GM19468 (cell line): ENCODE data around the gene TXNRD3.
"Not testable (repeated sequence)": the region's sequence is repeated elsewhere in the genome, so short reads cannot be mapped to it uniquely, and the experiment has no call there.

Source experiments
- ATAC-seq: cut with Tn5 transposase; IDR thresholded peaks from one replicate; pipeline ENCODE4 v1.9.1; 2021; ENCODE audit warnings: mild to moderate bottlenecking, moderate library complexity, moderate number of reproducible peaks; ENCODE audit not compliant: unreplicated experiment; ENCODE audit errors: extremely low read depth

The TXNRD3 gene

DNA sequence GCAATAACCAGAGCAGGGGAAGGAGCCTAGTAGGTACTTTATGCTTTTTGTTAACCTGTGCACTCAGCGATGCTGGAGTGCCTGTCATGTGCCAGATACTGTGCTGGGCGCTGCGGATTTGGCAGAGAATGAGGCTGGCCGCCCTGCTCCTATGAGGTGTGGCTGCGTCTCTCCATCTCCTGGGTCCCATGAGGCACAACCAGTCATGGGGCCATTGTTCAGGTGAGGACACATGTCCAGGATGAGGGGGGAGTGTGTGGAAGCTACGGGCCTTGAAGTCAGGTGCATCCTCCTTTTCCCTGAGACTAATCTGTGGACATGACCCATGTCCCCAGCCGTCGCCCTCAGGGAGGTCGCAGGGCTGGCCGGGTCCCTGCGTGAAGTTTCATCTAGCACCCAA is 963 bp upstream of the TXNRD3 start:
- no peak for ATAC-seq

DNA sequence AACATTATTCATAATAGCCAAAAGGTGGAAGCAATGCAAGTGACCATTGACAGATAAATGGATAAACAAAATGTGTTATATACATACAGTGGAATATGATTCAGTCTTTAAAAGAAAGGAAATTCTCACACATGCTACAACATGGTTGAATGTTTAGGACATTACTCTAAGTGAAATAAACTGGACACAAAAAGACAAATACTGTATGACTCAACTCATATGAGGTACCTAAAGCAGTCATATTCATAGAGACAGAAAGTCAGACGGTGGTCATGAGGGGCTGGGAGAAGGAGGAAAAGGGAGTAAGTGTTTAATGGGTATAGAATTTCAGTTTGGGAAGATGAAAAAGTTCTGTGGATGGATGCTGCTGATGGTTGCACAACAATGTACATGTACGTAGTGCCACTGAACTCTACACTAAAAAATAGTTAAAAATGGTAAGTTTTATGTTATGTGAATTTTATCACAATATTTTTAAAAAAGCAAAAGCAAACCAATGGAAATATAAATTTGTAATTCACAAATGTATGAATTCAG is 5.3 kb downstream of the TXNRD3 start:
- ATAC-seq, result no peak

DNA sequence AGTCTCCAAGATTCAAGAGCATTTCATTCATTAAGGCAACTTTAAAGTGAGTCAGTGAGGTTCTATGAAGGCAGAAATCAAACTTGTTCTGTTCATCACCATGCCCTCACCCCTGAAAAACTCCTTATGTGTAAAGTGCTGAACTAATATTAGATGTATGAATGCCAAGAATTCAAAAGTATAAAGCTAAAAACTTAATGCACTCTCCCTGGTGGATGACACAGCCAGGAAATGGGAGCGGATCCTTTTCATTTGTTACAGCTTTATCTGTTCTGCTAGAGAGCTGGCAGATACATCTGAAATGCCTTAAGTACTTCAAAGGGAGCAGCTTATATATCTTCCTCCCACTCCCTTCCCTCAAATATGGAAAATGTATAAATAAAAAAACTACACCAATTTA is 8.2 kb downstream of the TXNRD3 start:
- ATAC-seq, result no peak

DNA sequence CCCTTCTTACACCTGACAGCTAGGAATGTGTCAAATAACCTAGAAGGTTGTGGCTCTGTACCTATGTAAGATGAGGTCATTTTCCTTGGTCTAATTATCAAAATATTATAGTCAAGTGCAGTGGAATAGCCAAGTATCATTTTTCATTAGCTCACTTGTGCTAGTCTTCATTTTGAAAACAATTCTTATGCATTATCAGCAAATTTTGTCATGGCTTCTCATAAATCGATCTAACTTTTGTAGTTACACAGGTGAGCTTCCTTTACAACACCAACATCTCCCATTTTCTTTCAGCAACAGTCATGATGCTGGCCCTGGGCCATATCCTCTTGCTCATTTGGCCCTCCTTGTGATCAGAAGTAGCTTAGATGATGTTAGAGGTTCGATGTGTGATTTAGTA is 10.3 kb downstream of the TXNRD3 start:
- no peak for ATAC-seq

DNA sequence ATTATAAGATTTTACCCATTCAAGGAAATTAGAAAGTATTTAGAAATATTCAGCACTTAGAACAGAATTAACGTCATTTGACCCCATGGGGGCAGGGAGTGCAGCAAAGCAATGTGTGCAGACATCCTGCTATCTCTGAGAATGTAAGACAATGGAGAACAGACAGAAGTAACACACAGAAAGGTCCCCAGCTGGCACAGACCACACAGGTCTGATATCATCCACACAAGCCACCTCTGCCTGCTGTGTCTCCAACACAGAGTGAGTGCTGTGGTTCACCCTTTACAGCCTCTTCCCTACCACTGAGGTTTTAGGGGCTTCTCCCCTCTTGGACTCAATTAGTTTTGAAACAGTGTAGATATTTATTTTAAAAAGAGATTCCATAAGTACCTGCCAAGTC is 16.1 kb downstream of the TXNRD3 start:
- ATAC-seq, result no peak

- ATAC-seq, result no peak
These were observed 18.5 kb downstream of the TXNRD3 start for GRCh38 chr3:126636436-126636835.

DNA sequence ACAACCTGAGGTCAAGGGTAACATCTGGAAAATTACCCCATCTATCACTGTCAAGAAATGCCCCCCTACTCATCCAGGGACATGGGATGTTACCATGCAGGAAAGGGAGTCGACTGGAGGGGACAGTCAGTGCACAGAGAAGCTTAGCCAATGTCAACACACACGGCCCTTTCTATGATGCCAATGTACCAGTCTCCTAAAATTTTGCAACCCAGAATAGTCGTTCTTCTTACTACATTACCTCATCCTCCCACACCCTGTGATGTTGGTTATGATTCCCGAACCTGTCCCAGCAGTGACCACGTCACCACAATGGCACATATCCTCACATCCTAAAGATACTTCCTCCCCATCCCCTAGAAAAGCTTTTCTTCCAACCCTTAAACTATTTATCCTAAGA is 20.1 kb downstream of the TXNRD3 start:
- ATAC-seq, result no peak

- ATAC-seq, result no peak
These were observed 24.9 kb downstream of the TXNRD3 start for GRCh38 chr3:126630020-126630419.

- ATAC-seq, result not testable (repeated sequence)
These were observed 29.2 kb downstream of the TXNRD3 start for GRCh38 chr3:126625735-126626134.

DNA sequence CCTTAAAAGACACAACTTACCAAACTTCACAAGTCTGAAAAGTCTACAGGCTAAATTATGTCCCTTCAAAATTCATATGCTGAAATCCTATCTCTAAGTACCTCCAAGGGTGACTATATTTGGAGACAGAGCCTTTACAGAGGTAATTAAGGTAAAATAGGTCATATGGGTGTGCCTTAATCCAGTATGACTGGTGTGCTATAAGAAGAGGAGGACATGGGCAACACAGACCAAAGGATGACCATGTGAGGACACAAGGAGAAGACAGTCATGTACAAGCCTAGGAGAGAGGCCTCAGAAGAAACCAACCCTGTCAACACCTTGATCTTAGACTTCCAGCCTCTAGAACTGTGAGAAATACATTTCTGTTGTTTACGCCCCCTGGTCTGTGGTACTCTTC is 32.2 kb downstream of the TXNRD3 start:
- no peak for ATAC-seq

- ATAC-seq, result no peak
These were observed 33.1 kb downstream of the TXNRD3 start for GRCh38 chr3:126621627-126622345.

- ATAC-seq, result no peak
These were observed 33.8 kb downstream of the TXNRD3 start for GRCh38 chr3:126621171-126621570.

DNA sequence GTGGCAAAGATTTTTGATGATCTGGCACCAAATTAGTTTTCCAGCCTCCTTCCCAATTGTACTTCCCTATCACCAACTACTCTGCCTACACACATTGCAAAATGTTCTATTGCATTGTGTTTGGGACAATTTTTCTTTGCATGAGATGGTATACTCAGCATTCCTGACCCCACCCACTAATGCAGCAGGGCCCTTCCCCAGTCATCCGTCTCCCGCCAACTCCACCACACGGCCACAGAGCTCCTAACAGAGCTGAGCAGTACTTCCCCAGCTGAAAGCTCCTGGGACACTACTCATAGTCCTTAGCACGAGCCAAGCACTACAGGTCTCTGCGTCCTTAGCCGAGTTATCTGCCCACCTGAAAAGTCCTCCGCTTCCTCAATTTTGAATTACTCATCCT is 34.2 kb downstream of the TXNRD3 start:
- no peak for ATAC-seq

DNA sequence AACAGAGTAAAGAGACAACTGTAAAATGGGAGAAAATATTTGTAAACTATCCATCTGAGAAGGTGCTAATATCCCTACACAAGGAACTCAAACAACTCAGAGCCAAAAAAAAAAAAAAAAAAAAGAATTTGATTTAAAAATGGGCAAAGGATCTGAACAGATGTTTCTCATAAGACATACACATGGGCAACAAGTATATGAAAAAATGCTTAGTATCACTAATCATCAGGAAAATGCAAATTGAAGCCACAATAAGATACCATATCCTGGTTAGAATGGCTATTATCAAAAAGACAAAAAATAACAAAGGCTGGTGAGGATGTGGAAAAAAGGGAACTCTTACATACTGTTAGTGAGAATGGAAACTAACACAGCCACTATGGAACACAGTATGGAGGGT is 36.2 kb downstream of the TXNRD3 start:
- no peak for ATAC-seq

GRCh38 chr3:126618021-126618420 is 36.9 kb downstream of the TXNRD3 start:
- ATAC-seq, result no peak

DNA sequence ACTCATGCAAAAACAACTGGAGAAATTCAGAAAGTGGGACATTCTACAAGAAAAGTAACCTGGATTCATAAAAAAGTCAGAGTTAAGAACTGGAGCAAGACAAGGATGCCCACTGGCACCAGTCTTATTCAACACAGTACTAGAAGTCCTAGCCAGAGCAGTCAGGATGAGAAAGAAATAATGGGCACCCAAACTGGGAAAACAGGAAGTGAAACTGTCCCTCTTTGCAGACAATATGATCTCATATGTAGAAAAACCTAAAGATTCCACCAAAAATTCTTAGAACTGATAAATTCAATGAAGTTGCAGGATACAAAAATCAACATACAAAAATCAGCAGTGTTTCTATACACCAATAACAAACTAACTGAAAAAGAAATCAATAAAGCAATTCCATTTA is 37.4 kb downstream of the TXNRD3 start:
- ATAC-seq, result no peak

- no peak for ATAC-seq
These were observed 38.0 kb downstream of the TXNRD3 start for GRCh38 chr3:126616931-126617330.

GRCh38 chr3:126613479-126614188 is 41.3 kb downstream of the TXNRD3 start:
- no peak for ATAC-seq

- ATAC-seq, result no peak
These were observed 42.3 kb downstream of the TXNRD3 start for GRCh38 chr3:126612479-126613205.

GRCh38 chr3:126609909-126610308 is 45.0 kb downstream of the TXNRD3 start:
- no peak for ATAC-seq
